ENCODE data around the gene EIF4E2. TPM values are rescaled to one million over a fixed set of nuclear protein-coding genes. Genes with fewer than 3 reads are reported as not detected.

The EIF4E2 gene
- total RNA-seq, 3 donors from 2014 or later (not counting 1 experiment from before 2014, with no cell fraction given), result 62.2 to 67.6 (median 63.5) TPM

DNA sequence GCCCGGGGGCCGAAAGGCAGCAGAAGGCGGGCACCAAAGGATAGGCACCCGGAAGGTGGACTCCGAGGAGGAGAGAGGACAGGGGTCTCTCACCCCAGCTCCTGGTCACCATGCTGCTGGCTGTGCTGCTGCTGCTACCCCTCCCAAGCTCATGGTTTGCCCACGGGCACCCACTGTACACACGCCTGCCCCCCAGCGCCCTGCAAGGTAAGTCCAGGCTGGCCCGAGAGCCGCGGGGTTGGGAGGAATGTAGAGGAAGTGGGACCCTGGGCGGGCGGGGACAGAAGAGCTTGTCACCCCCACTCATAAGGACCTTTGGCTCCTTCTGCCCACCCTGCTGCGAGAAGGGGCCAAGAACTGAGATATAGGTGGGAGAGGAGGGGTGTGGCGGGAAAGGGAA lies 30.0 kb upstream of the EIF4E2 start:
- 83% methylated on average over 8 of the region's 15 CpGs for WGBS (ENCODE audit: insufficient coverage)
- DNase-seq, result no peak
- H3K4me3 Mint-ChIP-seq, result no peak overlapping the region
- H3K9me3 ChIP-seq (ENCODE audit: control insufficient read depth, insufficient read depth, low read length), result no peaks in the 10 kb centered on the region
- H3K4me1 ChIP-seq (ENCODE audit: control insufficient read depth, insufficient read depth, low read length), result peaks cover 26% of the 10 kb centered on the region
- no peak overlapping the region for H3K4me3 ChIP-seq (ENCODE audit: low read length)
- H3K27me3 Mint-ChIP-seq (ENCODE audit: low read depth in 2 of 2), result peaks cover 12 to 30% of the 10 kb centered on the region in 2 donors
- H3K27ac ChIP-seq (ENCODE audit: low read length), result no peak overlapping the region
- H3K27me3 ChIP-seq (ENCODE audit: control insufficient read depth, insufficient read depth, low read length), result peaks cover 18% of the 10 kb centered on the region
- no peak overlapping the region for H3K27ac Mint-ChIP-seq
- no peaks in the 10 kb centered on the region for H3K36me3 ChIP-seq (ENCODE audit: control insufficient read depth, insufficient read depth, low read length)
- no peaks in the 10 kb centered on the region for H3K9me3 Mint-ChIP-seq
- no peaks in the 10 kb centered on the region for H3K36me3 Mint-ChIP-seq
- TF ChIP-seq, protein P1, sequence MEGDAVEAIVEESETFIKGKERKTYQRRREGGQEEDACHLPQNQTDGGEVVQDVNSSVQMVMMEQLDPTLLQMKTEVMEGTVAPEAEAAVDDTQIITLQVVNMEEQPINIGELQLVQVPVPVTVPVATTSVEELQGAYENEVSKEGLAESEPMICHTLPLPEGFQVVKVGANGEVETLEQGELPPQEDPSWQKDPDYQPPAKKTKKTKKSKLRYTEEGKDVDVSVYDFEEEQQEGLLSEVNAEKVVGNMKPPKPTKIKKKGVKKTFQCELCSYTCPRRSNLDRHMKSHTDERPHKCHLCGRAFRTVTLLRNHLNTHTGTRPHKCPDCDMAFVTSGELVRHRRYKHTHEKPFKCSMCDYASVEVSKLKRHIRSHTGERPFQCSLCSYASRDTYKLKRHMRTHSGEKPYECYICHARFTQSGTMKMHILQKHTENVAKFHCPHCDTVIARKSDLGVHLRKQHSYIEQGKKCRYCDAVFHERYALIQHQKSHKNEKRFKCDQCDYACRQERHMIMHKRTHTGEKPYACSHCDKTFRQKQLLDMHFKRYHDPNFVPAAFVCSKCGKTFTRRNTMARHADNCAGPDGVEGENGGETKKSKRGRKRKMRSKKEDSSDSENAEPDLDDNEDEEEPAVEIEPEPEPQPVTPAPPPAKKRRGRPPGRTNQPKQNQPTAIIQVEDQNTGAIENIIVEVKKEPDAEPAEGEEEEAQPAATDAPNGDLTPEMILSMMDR (IDR thresholded peaks at IDR 0.05), result no peak
- peaks cover 0 to 4% of the 10 kb centered on the region in 2 donors for H3K4me1 Mint-ChIP-seq
- intact Hi-C loops (cut with micrococcal nuclease), result no loop called here
- no peak for ATAC-seq

DNA sequence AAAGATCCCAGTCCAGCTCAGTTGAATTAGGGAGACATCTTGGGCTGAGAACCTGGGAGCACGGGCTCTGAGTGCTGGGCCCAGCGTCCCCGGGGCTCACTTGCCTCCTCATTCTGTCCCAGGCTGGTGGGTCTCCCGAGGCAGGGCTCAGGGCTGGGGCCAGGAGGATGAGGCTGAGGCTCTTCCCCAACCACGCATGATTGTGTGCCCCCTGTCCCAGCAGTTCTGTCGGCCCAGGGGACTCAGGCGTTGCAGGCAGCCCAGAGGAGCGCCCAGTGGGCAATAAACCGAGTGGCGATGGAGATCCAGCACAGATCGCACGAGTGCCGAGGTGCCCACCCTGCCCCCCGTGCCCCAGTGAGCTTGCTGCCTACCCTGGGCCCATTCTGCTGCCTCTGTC lies 29.4 kb upstream of the EIF4E2 start:
- H3K36me3 ChIP-seq (ENCODE audit: control insufficient read depth, insufficient read depth, low read length), result no peaks in the 10 kb centered on the region
- DNase-seq (no peak), ATAC-seq (no peak)
- no peak overlapping the region for H3K27ac ChIP-seq (ENCODE audit: low read length)
- H3K9me3 ChIP-seq (ENCODE audit: control insufficient read depth, insufficient read depth, low read length), result no peaks in the 10 kb centered on the region
- peaks cover 0 to 4% of the 10 kb centered on the region in 2 donors for H3K4me1 Mint-ChIP-seq
- peaks cover 12 to 30% of the 10 kb centered on the region in 2 donors for H3K27me3 Mint-ChIP-seq (ENCODE audit: low read depth in 2 of 2)
- no peaks in the 10 kb centered on the region for H3K36me3 Mint-ChIP-seq
- H3K27ac Mint-ChIP-seq, result no peak overlapping the region
- H3K4me3 Mint-ChIP-seq, result no peak overlapping the region
- H3K27me3 ChIP-seq (ENCODE audit: control insufficient read depth, insufficient read depth, low read length), result peaks cover 18% of the 10 kb centered on the region
- TF ChIP-seq, protein P1 (IDR thresholded peaks at IDR 0.05), result no peak
- intact Hi-C loops (cut with micrococcal nuclease), result no loop called here
- WGBS (ENCODE audit: insufficient coverage), result 92% methylated on average over 14 of the region's 14 CpGs
- peaks cover 26% of the 10 kb centered on the region for H3K4me1 ChIP-seq (ENCODE audit: control insufficient read depth, insufficient read depth, low read length)
- H3K9me3 Mint-ChIP-seq, result no peaks in the 10 kb centered on the region
- no peak overlapping the region for H3K4me3 ChIP-seq (ENCODE audit: low read length)

DNA sequence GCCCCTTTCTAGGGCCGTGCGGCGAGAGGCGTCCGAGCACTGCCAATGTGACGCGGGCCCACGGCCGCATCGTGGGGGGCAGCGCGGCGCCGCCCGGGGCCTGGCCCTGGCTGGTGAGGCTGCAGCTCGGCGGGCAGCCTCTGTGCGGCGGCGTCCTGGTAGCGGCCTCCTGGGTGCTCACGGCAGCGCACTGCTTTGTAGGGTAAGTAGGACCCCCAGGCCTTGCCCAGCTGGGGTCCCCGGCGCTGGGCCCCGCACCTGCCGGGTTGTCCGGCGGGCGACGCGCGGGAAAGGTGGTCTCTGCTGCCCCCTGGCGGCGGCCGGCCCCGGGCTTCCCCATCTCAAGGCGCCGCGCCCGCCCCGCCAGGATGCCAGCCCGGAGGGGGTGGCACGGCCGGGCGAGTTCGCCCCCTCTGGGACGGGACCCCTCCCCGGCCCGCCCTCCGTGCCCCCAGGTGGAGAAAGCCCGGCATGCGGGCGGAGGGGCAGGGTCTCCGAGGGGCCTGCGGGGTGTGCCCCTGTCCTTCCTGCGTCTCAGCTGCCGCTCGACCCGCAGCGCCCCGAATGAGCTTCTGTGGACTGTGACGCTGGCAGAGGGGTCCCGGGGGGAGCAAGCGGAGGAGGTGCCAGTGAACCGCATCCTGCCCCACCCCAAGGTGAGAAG lies 28.4 kb upstream of the EIF4E2 start:
- peak; percentile 65 to 90 (median 89) for ATAC-seq
- H3K9me3 Mint-ChIP-seq, result no peaks in the 10 kb centered on the region
- intact Hi-C loops (cut with micrococcal nuclease), result no loop called here
- H3K4me3 ChIP-seq (ENCODE audit: low read length), result no peak overlapping the region
- no peak overlapping the region for H3K27ac Mint-ChIP-seq
- H3K27me3 ChIP-seq (ENCODE audit: control insufficient read depth, insufficient read depth, low read length), result peaks cover 18% of the 10 kb centered on the region
- TF ChIP-seq, protein P1 (IDR thresholded peaks at IDR 0.05), result peak; percentile 94
- H3K36me3 Mint-ChIP-seq, result no peaks in the 10 kb centered on the region
- no peaks in the 10 kb centered on the region for H3K36me3 ChIP-seq (ENCODE audit: control insufficient read depth, insufficient read depth, low read length)
- no peak overlapping the region for H3K4me3 Mint-ChIP-seq
- peaks cover 26% of the 10 kb centered on the region for H3K4me1 ChIP-seq (ENCODE audit: control insufficient read depth, insufficient read depth, low read length)
- no peaks in the 10 kb centered on the region for H3K9me3 ChIP-seq (ENCODE audit: control insufficient read depth, insufficient read depth, low read length)
- 9% methylated on average over 66 of the region's 66 CpGs for WGBS (ENCODE audit: insufficient coverage)
- H3K27me3 Mint-ChIP-seq (ENCODE audit: low read depth in 2 of 2), result peaks cover 12 to 31% of the 10 kb centered on the region in 2 donors
- peak; percentile 71 to 79 for DNase-seq
- no peak overlapping the region for H3K27ac ChIP-seq (ENCODE audit: low read length)
- peaks cover 0 to 4% of the 10 kb centered on the region in 2 donors for H3K4me1 Mint-ChIP-seq
